ENCODE results near the gene RBMS3.
A peak's percentile ranks its signal among the peaks of the same experiment; 100 is the strongest.

DNA sequence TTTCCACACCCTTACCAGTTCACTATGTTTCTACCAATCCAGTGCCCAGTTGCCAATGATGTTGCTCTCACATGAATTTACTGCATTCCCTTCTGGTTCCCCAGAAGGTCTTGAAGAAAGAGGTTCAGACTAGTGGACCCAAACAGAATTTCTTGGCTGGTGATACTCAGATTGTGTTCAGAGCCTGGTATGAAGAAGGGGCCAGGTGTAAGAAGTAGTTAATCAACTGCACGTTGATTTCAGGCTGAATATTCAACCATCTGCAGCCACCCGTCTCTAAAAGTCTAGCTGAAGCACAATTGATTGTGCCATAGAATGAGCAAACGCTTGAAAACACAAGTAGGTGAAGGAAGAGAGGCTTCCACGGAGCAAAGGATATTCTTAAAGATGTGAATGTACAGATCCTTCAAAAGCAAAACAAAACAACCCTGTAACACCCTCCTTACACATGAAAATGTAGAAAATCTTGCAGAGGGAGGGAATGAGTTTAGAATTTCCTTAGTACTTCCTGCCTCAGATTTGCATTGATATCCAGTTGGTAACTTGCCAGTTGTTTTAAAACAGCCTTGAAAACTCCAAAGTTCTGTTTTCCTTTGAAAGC, 4.7 kb downstream of the RBMS3 start:
- TF ChIP-seq, protein P1, sequence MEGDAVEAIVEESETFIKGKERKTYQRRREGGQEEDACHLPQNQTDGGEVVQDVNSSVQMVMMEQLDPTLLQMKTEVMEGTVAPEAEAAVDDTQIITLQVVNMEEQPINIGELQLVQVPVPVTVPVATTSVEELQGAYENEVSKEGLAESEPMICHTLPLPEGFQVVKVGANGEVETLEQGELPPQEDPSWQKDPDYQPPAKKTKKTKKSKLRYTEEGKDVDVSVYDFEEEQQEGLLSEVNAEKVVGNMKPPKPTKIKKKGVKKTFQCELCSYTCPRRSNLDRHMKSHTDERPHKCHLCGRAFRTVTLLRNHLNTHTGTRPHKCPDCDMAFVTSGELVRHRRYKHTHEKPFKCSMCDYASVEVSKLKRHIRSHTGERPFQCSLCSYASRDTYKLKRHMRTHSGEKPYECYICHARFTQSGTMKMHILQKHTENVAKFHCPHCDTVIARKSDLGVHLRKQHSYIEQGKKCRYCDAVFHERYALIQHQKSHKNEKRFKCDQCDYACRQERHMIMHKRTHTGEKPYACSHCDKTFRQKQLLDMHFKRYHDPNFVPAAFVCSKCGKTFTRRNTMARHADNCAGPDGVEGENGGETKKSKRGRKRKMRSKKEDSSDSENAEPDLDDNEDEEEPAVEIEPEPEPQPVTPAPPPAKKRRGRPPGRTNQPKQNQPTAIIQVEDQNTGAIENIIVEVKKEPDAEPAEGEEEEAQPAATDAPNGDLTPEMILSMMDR (IDR thresholded peaks at IDR 0.05) = no peak
- peak in 1 of 2 donors; percentile 38 for TF ChIP-seq POLR2A (IDR thresholded peaks at IDR 0.05)
